A549 treated with AZD9567 at 1 μM for 4 hours (cell line): ENCODE data around the gene WDR72. TPM values are rescaled to one million over a fixed set of nuclear protein-coding genes. Genes with fewer than 3 reads are reported as not detected.

ENCODE experiments used
- total RNA-seq: library from RNA; stranded (reverse); fragments of 200-300 nt; extraction: Qiagen RNA extraction; gene quantifications from 5 replicates; pipeline ENCODE4 v1.2.3, GENCODE V29; 2022; ENCODE audit not compliant: insufficient read depth

The WDR72 gene
- 5.2 to 7.8 TPM (median 7.6 TPM) in 5 replicates for total RNA-seq

GRCh38 chr15:53759411-53759931 lies at the start of gene WDR72:
Gene WDR72 (minus strand): TSS chr15:53759663. CDS start chr15:53733149, 26,514 bp downstream.

Other genes starting within 250 kb of the WDR72 start
- gene UNC13C, start 218.8 kb upstream of the WDR72 start, total RNA-seq: not detected in 5 replicates